GM18519 (cell line): ENCODE data around the gene CHRDL2.
"Not testable (repeated sequence)": the region's sequence is repeated elsewhere in the genome, so short reads cannot be mapped to it uniquely, and the experiment has no call there.

Experiments
- ATAC-seq: cut with Tn5 transposase; IDR thresholded peaks from one replicate; pipeline ENCODE4 v1.9.1; 2021; ENCODE audit warnings: mild to moderate bottlenecking, moderate library complexity; ENCODE audit not compliant: unreplicated experiment, low FRiP score

Gene CHRDL2

GRCh38 chr11:74731301-74732094, at the start of gene CHRDL2:
Gene CHRDL2, minus strand, starts transcription at chr11:74731426. Its CDS starts 538 bp downstream, at chr11:74730888.
- ATAC-seq = no peak

DNA sequence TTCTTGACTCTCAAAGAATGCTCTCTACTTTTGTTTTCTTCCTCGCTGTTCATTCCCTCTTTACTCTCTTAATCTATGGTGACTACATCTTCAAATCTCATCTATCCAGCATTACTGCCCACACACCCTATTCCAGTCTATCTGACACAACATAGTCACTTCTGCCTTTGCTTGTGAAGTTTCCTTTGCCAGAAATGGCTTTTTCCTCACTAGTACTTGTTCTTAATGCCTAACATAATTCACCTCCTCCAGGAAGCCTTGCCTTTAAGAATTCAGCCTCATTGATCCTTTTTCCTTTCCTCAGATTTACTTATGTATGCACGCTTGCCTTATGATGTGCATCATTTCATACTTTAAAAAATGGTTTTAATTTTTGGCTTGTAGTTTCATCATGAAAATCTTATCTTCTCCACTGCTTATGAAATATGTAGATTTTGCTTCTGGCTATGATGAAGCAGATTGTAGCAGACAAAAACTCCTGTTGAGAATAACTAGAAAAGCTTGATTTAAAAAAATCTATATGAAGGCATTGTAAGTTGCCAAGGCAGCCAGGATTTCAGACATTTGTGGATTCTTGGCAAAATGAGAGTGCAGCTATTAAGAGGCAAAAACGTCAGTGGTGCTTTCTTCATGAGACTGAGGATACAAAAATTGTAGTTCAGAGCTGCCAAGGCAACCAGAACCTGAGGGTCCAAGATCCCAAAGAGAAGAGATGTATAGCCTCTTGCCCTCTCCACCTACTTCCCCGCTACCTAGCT, 49.2 kb upstream of the CHRDL2 start:
- no peak for ATAC-seq

DNA sequence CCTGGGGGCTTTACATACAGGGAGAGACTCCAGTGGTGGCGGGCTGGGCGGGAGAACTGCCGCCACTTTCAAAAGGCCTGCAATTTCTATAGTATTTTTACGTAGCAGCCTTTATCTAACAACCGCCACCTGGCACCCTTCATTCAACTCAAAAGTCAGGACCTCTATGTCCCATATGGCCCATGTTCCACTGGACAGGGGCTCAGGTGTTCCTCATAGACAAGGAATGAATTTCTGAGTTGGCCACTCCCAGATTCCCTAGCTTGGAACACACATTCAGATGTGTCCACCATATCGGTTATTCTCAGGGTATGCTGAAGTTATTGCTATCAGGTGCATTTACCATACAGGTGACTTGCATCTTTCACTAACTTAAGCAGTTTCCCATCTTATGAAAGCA, 47.4 kb upstream of the CHRDL2 start:
- no peak for ATAC-seq

GRCh38 chr11:74777877-74778276, 46.7 kb upstream of the CHRDL2 start:
- no peak for ATAC-seq

GRCh38 chr11:74777038-74777437, 45.8 kb upstream of the CHRDL2 start:
- no peak for ATAC-seq

- ATAC-seq = no peak
Observed at GRCh38 chr11:74776546-74776945, 45.3 kb upstream of the CHRDL2 start.

DNA sequence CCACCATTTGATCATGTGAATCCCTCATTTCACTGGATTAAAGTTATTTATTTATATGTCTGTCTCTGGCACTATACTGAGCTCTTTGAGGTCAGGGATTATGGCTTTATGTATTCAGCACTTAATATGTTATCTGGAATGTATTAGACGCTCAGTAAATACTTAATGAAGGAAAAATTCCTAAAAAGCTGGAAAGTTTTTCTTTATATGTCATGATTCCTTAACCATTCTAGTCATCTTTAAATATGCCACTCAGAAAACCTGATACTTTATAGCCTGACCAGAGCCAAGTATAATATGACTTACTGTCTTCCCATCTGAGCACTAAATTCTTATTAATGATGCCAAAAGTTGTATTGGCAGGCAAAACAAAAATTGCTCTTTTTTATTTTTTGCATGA, 44.5 kb upstream of the CHRDL2 start:
- no peak for ATAC-seq

- no peak for ATAC-seq
Observed at GRCh38 chr11:74773476-74773875, 42.2 kb upstream of the CHRDL2 start.

DNA sequence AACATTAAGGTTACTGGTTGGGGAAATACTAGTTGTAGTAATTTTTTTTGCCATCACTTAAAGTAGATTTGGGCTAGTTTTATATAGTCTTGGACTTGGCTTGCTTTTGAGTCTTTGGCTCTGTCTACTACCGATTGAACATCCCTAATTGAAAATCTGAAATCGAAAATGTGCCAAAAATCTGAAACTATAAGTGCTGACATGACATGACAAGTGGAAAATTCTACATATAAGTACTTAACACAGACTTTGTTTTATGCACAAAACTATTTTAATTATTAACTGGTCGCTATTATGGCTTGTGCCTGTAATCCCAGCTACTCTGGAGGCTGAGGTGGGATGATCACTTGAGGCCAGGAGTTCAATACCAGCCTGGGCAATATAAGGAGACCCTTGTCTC, 39.9 kb upstream of the CHRDL2 start:
- ATAC-seq = no peak

GRCh38 chr11:74770456-74770855, 39.2 kb upstream of the CHRDL2 start:
- ATAC-seq = no peak

DNA sequence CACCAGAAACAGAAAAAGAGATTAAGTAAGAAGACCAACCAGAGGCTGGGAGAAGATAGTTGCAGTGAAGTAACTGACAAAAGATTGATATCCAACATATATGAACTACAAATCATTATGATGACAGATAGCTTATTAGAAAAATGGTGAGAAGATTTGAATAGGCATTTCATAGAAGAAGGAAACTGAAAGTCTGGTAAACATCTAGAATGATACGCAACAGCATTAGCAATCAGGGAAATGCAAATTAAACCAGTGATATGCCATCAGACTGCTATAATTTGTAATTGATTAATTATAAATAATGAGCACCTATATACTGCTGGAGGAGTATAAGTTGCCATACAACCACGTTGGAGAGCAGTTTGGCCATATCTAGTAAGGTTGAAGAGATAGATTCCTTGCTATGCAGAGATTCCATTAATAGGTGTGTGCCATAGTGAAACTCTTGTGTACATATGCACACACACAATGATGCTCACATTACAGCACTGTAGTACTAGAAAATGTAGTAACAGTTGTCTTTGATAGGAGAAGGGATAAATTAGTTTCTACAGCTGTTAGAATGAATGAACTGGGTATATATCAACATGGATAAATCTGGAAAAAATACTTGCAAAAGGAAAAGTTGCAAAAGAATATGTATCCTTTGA, 38.0 kb upstream of the CHRDL2 start:
- ATAC-seq = no peak

DNA sequence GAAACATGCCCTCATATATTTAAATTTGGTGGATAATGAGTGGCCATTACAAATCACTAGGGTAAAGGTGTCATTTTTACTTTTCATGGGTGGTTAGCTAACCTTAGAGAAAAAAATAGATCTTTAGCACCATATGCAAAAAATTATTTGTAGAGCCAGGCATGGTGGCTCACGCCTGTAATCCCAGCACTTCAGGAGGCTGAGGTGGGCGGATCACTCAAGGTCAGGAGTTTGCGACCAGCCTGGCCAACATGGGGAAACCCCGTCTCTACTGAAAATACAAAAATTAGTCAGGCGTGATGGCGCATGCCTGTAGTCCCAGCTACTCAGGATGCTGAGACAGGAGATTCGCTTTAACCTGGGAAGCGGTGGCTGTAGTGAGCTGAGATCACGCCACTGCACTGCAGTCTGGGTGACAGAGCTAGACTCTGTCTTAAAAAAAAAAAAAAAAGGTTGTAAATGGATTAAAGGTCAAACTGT, 37.0 kb upstream of the CHRDL2 start:
- not testable (repeated sequence) for ATAC-seq

DNA sequence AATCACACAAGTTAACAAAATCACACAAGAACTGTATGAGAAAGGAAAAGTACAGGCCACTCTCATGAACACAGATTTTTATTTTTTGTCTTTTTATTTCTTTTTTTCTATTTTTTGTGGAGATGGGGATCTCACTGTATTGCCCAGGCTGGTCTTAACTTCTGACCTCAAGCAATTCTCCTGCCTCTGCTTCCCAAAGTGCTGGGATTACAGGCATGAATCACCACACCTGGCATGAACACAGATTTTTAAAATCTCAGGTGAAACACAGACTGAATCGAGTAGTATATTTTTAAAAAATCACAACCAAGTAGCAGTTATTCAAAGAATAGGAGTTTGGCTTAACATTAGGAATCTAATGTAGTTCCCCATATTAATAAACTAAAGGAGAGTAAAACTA, 35.7 kb upstream of the CHRDL2 start:
- no peak for ATAC-seq

DNA sequence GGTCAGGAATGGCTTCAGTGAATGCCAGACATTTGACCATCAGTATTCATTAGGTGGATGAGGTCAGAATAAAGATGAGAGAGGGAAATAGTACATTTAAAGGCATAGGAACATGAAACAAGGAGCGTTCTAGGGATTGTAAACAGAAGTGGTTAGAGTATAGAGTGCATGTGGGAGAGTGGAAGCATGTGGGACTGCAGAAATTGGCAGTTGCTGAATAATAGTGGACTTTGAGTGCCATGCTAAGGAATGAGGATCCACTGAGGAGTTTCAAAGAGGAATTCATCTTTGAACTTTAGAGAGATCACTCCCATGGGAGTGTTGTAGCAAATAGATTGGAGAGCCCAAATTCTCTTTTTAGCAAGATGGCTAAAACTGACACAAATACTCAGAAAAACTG, 25.3 kb upstream of the CHRDL2 start:
- ATAC-seq = no peak

GRCh38 chr11:74755395-74755995, 24.3 kb upstream of the CHRDL2 start:
- no peak for ATAC-seq

DNA sequence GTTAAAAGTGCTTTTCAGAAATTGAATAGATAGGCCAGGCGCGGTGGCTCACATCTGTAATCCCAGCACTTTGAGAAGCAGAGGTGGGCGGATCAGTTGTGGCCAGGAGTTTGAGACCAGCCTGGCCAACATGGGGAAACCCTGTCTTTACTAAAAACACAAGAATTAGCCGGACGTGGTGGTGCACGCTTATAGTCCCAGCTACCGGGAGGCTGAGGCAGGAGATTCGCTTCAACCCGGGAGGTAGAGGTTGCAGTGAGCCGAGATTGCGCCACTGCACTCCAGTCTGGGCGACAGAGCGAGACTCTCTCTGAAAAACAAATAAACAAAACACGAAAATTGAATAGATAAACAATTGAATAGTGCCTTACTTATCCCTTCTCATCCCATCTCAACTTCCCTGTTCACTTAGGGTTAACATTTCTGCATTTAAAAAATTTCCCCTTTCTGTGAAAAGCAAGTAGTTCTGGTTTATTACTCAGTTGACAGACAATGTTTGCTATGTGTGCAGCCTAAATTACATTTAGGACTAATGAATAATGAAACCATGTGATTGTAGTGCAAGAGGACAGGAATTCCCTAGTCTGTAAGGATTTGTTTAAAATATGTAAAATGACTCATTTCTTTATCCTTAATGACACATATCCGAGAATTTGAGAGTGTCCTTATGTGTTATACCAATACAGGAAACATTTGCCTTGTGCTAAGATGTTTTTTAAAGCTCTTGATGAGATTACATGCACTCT, 23.5 kb upstream of the CHRDL2 start:
- ATAC-seq = no peak

DNA sequence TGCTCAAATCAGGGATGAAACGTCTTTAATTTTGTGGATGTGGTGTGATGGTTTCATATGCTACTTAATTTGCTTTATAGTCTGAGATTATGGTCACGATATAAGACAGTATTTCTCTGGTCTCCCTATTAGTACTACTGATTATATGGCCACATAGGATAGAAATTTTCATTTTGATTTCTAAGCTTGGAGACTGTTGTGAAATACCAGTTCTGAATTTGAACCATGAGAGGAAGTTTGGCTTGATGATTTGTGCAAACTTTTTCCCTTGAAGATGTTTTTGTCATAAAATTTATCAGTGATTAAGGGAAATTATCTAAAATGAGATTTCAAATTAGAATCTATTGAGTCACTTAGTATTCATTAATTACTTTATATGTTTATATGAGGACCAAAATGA, 20.1 kb upstream of the CHRDL2 start:
- no peak for ATAC-seq

GRCh38 chr11:74750598-74750997, 19.4 kb upstream of the CHRDL2 start:
- not testable (repeated sequence) for ATAC-seq

GRCh38 chr11:74749965-74750296, 18.7 kb upstream of the CHRDL2 start:
- no peak for ATAC-seq
